H9 (cell line): ENCODE data around the gene CWC22. TPM values are rescaled to one million over a fixed set of nuclear protein-coding genes. Genes with fewer than 3 reads are reported as not detected.

Experiments used
- DNase-seq: peaks from one replicate; pipeline ENCODE4 v3.0.0-alpha.2; 2017
- H2AFZ ChIP-seq: one replicate; pipeline ENCODE4 v1.6.1; 2013; ENCODE audit warnings: mild to moderate bottlenecking, low read length, control low read depth, moderate library complexity
- H2AK5ac ChIP-seq: 2 replicates; pipeline ENCODE4 v1.6.1; 2013; ENCODE audit warnings: low read length, control low read depth, mixed read lengths; ENCODE audit not compliant: insufficient read length
- H2BK120ac ChIP-seq: one replicate; pipeline ENCODE4 v1.6.1; 2013; ENCODE audit warnings: low read depth, mild to moderate bottlenecking, low read length, control low read depth, inconsistent platforms; ENCODE audit not compliant: poor library complexity, severe bottlenecking
- H2BK12ac ChIP-seq: 2 replicates; pipeline ENCODE4 v1.6.1; 2013; ENCODE audit warnings: low read length, control low read depth, mixed read lengths, low read depth; ENCODE audit not compliant: insufficient read length
- H2BK15ac ChIP-seq: 2 replicates; pipeline ENCODE4 v1.6.1; 2013; ENCODE audit warnings: low read depth, low read length, control low read depth
- H2BK20ac ChIP-seq: one replicate; pipeline ENCODE4 v1.6.1; 2013; ENCODE audit warnings: low read depth, mild to moderate bottlenecking, low read length, control low read depth, inconsistent platforms; ENCODE audit not compliant: poor library complexity, severe bottlenecking
- H2BK5ac ChIP-seq: 2 replicates; pipeline ENCODE4 v1.6.1; 2013; ENCODE audit warnings: low read length, control low read depth, mixed read lengths; ENCODE audit not compliant: insufficient read length
- H3K14ac ChIP-seq: 2 replicates; pipeline ENCODE4 v1.6.1; 2013; ENCODE audit warnings: low read length, control low read depth; ENCODE audit not compliant: insufficient read depth
- H3K18ac ChIP-seq: 2 replicates; pipeline ENCODE4 v1.6.1; 2013; ENCODE audit warnings: low read depth, mild to moderate bottlenecking, mixed read lengths, low read length, control low read depth; ENCODE audit not compliant: insufficient read length
- H3K23ac ChIP-seq: 2 replicates; pipeline ENCODE4 v1.6.1; 2013; ENCODE audit warnings: low read length, control low read depth, mixed read lengths, low read depth; ENCODE audit not compliant: insufficient read length
- H3K23me2 ChIP-seq: 2 replicates; pipeline ENCODE4 v1.6.1; 2013; ENCODE audit warnings: low read depth, mild to moderate bottlenecking, mixed read lengths, low read length, control low read depth; ENCODE audit not compliant: insufficient read length, poor library complexity, severe bottlenecking
- H3K27ac ChIP-seq: 2 replicates; pipeline ENCODE4 v1.5.1; 2013; ENCODE audit warnings: low read length, control low read depth, mixed read lengths, low read depth; ENCODE audit not compliant: insufficient read length
- H3K27me3 ChIP-seq: 2 replicates; pipeline ENCODE4 v1.6.1; 2013; ENCODE audit warnings: low read length, control low read depth, inconsistent platforms; ENCODE audit not compliant: insufficient read depth
- H3K4ac ChIP-seq: 2 replicates; pipeline ENCODE4 v1.6.1; 2013; ENCODE audit warnings: low read depth, mild to moderate bottlenecking, control low read depth, inconsistent platforms, low read length, moderate library complexity
- H3K4me1 ChIP-seq: 2 replicates; pipeline ENCODE4 v1.6.1; 2013; ENCODE audit warnings: low read length, control low read depth, inconsistent platforms; ENCODE audit not compliant: insufficient read depth
- H3K4me2 ChIP-seq: 2 replicates; pipeline ENCODE4 v1.6.1; 2013; ENCODE audit warnings: low read length, control low read depth, mixed read lengths; ENCODE audit not compliant: insufficient read length, insufficient read depth
- H3K56ac ChIP-seq: 2 replicates; pipeline ENCODE4 v1.6.1; 2013; ENCODE audit warnings: low read depth, mild to moderate bottlenecking, mixed read lengths, low read length, control low read depth; ENCODE audit not compliant: insufficient read length
- H3K79me1 ChIP-seq: 2 replicates; pipeline ENCODE4 v1.6.1; 2013; ENCODE audit warnings: low read depth, mild to moderate bottlenecking, moderate library complexity, low read length, control low read depth, inconsistent platforms; ENCODE audit not compliant: insufficient read depth, poor library complexity, severe bottlenecking
- H3K79me2 ChIP-seq: 2 replicates; pipeline ENCODE4 v1.6.1; 2013; ENCODE audit warnings: low read length, control low read depth, inconsistent platforms; ENCODE audit not compliant: insufficient read depth
- H3K9ac ChIP-seq: 2 replicates; pipeline ENCODE4 v1.6.1; 2013; ENCODE audit warnings: low read length, control low read depth, mixed read lengths; ENCODE audit not compliant: insufficient read length; ENCODE audit errors: extremely low read depth
- H3K9me3 ChIP-seq: one replicate; pipeline ENCODE4 v1.6.1; 2013; ENCODE audit warnings: low read depth, low read length, inconsistent platforms; ENCODE audit not compliant: control insufficient read depth
- H3T11ph ChIP-seq: one replicate; pipeline ENCODE4 v1.6.1; 2013; ENCODE audit warnings: mild to moderate bottlenecking, low read length, control low read depth, inconsistent platforms
- H4K20me1 ChIP-seq: one replicate; pipeline ENCODE4 v1.6.1; 2013; ENCODE audit not compliant: control insufficient read depth, insufficient read length, insufficient read depth
- H4K5ac ChIP-seq: 2 replicates; pipeline ENCODE4 v1.6.1; 2013; ENCODE audit warnings: low read depth, mild to moderate bottlenecking, mixed read lengths, low read length, control low read depth; ENCODE audit not compliant: insufficient read length
- H4K8ac ChIP-seq: replicated peaks from 2 replicates; pipeline ENCODE4 v1.6.1; 2013; ENCODE audit warnings: low read length, control low read depth, mixed read lengths, low read depth; ENCODE audit not compliant: insufficient read length
- H4K91ac ChIP-seq: 2 replicates; pipeline ENCODE4 v1.6.1; 2013; ENCODE audit warnings: low read depth, mild to moderate bottlenecking, moderate library complexity, mixed read lengths, low read length, control low read depth; ENCODE audit not compliant: insufficient read length
- H3K27ac Mint-ChIP-seq, 3 experiments: 2 replicates in 2 of 3; 3 replicates in 1 of 3; pipeline ENCODE4 v1.8.0; 2020 to 2021; ENCODE audit warnings: mixed read lengths in 3 of 3, mild to moderate bottlenecking in 1 of 3, moderate library complexity in 1 of 3
- H3K27me3 Mint-ChIP-seq: 2 replicates; pipeline ENCODE4 v1.8.0; 2021; ENCODE audit warnings: low read depth, mild to moderate bottlenecking, moderate library complexity, mixed read lengths
- H3K36me3 Mint-ChIP-seq, 3 experiments: 2 replicates in 2 of 3; 3 replicates in 1 of 3; pipeline ENCODE4 v1.8.0; 2020 to 2021; ENCODE audit warnings: low read depth in 3 of 3, mixed read lengths in 3 of 3; ENCODE audit not compliant: insufficient read depth in 1 of 3
- H3K4me1 Mint-ChIP-seq, 2 experiments: 2 replicates each; pipeline ENCODE4 v1.8.0; 2020; ENCODE audit warnings: mixed read lengths in 2 of 2
- H3K4me3 Mint-ChIP-seq, 2 experiments: 2 replicates in 1 of 2; 3 replicates in 1 of 2; pipeline ENCODE4 v1.8.0; 2020 to 2021; ENCODE audit warnings: mild to moderate bottlenecking in 2 of 2, mixed read lengths in 2 of 2, moderate library complexity in 1 of 2
- H3K9me3 Mint-ChIP-seq, 2 experiments: 2 replicates in 1 of 2; 3 replicates in 1 of 2; pipeline ENCODE4 v1.8.0; 2020; ENCODE audit warnings: mild to moderate bottlenecking in 2 of 2, mixed read lengths in 2 of 2, moderate library complexity in 1 of 2
- total RNA-seq: library from RNA; stranded (reverse); gene quantifications from 2 replicates; pipeline ENCODE4 v1.2.1, GENCODE V29; 2021
- TF ChIP-seq, protein P1 (sequence below): fragments of 200-600 bp; sonication (generic); conservative IDR thresholded peaks from 3 replicates; pipeline ENCODE4 v1.8.0; 2021; ENCODE audit warnings: antibody characterized with exemption, mild to moderate bottlenecking

The CWC22 gene
- total RNA-seq, 1 experiment from 2014 or later: 43.4 TPM

DNA sequence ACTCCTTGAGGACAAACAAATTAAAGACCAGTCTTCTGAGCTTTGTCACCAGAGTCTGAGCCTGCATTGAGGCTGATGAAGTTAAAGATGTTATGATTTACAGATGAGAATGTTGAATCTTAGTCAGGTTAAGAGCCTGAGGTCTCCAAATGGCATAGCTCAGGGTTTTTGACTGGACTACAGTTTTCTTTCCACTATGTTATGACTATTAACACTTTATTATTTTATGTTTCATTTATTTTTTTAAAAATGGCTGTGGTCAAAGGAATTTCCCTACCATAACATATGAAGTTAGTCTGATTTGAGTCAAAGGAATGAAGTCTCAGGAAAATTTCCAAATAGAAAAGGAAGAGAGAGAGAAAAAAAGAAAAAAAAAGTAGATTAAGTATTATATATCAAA lies 39.7 kb upstream of the CWC22 start:
- no peaks in the 10 kb centered on the region for H3K27me3 ChIP-seq

More for the DNA sequence above, 39.7 kb upstream of the CWC22 start:
- H3K4ac ChIP-seq: no peak overlapping the region
- H3K9me3 ChIP-seq: no peaks in the 10 kb centered on the region
- no peak overlapping the region for H2AFZ ChIP-seq
- no peak overlapping the region for H4K5ac ChIP-seq
- no peaks in the 10 kb centered on the region for H3K23me2 ChIP-seq
- H3K23ac ChIP-seq: no peak overlapping the region
- no peak overlapping the region for H3T11ph ChIP-seq
- Mint-ChIP-seq H3K27ac (no peak overlapping the region), H3K36me3 (no peaks in the 10 kb centered on the region), H3K4me3 (no peak overlapping the region), H3K9me3 (no peaks in the 10 kb centered on the region), H3K27me3 (no peaks in the 10 kb centered on the region), H3K4me1 (peaks cover 0 to 5% of the 10 kb centered on the region in 2 experiments; a peak in 1 of 4 replicates)
- no peak overlapping the region for H4K8ac ChIP-seq
- no peak overlapping the region for H3K4me2 ChIP-seq
- no peak overlapping the region for H2AK5ac ChIP-seq
- no peak overlapping the region for H3K27ac ChIP-seq
- no peak overlapping the region for H3K56ac ChIP-seq
- no peak overlapping the region for H2BK20ac ChIP-seq
- H3K4me1 ChIP-seq: no peaks in the 10 kb centered on the region
- H3K79me2 ChIP-seq: no peaks in the 10 kb centered on the region
- no peak overlapping the region for H2BK120ac ChIP-seq
- no peaks in the 10 kb centered on the region for H3K79me1 ChIP-seq
- no peak for DNase-seq
- H3K18ac ChIP-seq: no peak overlapping the region
- H3K14ac ChIP-seq: no peak overlapping the region
- no peak overlapping the region for H2BK12ac ChIP-seq
- no peak overlapping the region for H2BK15ac ChIP-seq
- H2BK5ac ChIP-seq: no peak overlapping the region
- TF ChIP-seq, protein P1, sequence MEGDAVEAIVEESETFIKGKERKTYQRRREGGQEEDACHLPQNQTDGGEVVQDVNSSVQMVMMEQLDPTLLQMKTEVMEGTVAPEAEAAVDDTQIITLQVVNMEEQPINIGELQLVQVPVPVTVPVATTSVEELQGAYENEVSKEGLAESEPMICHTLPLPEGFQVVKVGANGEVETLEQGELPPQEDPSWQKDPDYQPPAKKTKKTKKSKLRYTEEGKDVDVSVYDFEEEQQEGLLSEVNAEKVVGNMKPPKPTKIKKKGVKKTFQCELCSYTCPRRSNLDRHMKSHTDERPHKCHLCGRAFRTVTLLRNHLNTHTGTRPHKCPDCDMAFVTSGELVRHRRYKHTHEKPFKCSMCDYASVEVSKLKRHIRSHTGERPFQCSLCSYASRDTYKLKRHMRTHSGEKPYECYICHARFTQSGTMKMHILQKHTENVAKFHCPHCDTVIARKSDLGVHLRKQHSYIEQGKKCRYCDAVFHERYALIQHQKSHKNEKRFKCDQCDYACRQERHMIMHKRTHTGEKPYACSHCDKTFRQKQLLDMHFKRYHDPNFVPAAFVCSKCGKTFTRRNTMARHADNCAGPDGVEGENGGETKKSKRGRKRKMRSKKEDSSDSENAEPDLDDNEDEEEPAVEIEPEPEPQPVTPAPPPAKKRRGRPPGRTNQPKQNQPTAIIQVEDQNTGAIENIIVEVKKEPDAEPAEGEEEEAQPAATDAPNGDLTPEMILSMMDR: no peak
- H3K9ac ChIP-seq: no peak overlapping the region
- no peaks in the 10 kb centered on the region for H4K20me1 ChIP-seq
- H4K91ac ChIP-seq: no peak overlapping the region
